ENCODE measurements around the gene NRG3.
A peak's percentile ranks its signal among the peaks of the same experiment; 100 is the strongest.
"Not testable (repeated sequence)": the region's sequence is repeated elsewhere in the genome, so short reads cannot be mapped to it uniquely, and the experiment has no call there.

Gene NRG3

DNA sequence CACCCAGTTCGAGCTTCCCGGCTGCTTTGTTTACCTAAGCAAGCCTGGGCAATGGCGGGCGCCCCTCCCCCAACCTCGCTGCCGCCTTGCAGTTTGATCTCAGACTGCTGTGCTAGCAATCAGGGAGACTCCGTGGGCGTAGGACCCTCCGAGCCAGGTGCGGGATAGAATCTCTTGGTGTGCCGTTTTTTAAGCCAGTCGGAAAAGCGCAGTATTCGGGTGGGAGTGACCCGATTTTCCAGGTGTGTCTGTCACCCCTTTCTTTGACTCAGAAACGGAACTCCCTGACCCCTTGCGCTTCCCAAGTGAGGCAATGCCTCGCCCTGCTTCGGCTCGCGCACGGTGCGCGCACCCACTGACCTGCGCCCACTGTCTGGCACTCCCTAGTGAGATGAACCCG is 474.6 kb downstream of the NRG3 start:
- H3K9me3 ChIP-seq (ENCODE audit: low read length); H3K36me3 ChIP-seq (ENCODE audit: insufficient read depth, low read length); H3K27me3 ChIP-seq (ENCODE audit: control insufficient read depth in 1 of 2, insufficient read depth in 2 of 2, low read length in 2 of 2); H3K4me3 ChIP-seq (ENCODE audit: low read depth in 1 of 2, low read length in 2 of 2); H3K4me1 ChIP-seq (ENCODE audit: insufficient read depth, low read length); H3K27ac ChIP-seq (ENCODE audit: low read depth, low read length); H3K9ac ChIP-seq (ENCODE audit: low read length): not testable (repeated sequence)

DNA sequence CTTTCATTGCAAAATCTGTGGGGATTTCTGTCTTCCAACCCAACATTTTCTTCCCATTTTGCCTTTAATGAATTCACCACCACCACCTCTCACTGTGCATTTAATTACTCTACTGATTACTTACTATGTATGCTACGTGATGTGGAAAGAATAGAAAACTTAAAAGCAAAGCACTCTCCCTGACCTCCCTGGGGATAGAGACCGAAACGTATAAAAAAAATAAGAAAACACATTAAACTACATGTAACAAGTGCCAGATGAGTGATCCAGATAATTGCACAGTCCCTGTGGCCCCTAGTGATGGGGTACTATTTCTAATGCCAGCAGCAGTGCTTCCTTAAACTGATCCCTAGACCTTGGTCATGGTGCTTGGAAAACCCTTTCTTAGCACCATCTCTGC is 478.4 kb downstream of the NRG3 start:
- Histone ChIP-seq H3K27me3 (ENCODE audit: control insufficient read depth in 1 of 2, insufficient read depth in 2 of 2, low read length in 2 of 2) (no peaks in the 10 kb centered on the region), H3K9ac (ENCODE audit: low read length) (no peak overlapping the region), H3K9me3 (ENCODE audit: low read length) (no peaks in the 10 kb centered on the region), H3K4me3 (ENCODE audit: low read depth in 1 of 2, low read length in 2 of 2) (no peak overlapping the region), H3K4me1 (ENCODE audit: insufficient read depth, low read length) (no peaks in the 10 kb centered on the region), H3K36me3 (ENCODE audit: insufficient read depth, low read length) (no peaks in the 10 kb centered on the region), H3K27ac (ENCODE audit: low read depth, low read length) (no peak overlapping the region)

DNA sequence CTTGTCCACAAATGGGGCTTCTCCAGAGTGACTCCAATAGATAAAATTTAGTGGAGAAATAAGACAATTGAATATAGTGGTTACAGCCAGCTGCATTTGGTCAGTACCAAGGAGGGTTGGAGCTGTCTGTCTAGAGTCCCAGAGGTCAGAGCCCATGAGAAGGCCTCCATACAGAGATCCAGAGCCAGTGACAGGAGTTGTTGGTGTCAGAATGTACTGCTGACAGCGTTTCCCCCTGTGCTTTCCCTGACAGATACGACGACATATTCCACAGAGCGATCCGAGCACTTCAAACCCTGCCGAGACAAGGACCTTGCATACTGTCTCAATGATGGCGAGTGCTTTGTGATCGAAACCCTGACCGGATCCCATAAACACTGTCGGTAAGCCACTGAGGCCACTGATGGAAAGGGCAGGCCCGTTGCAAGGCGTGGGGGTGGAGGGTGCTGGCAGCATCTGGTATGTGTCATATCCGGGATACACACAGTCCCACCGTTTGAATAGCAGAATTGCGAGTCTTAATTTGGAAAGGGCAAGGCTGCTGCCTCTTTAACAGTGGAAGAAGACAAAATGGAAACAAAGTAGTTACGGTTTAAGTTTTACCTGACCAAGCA is 483.6 kb downstream of the NRG3 start:
- Histone ChIP-seq H3K36me3 (ENCODE audit: insufficient read depth, low read length) (no peaks in the 10 kb centered on the region), H3K9me3 (ENCODE audit: low read length) (no peaks in the 10 kb centered on the region), H3K27me3 (ENCODE audit: control insufficient read depth in 1 of 2, insufficient read depth in 2 of 2, low read length in 2 of 2) (no peaks in the 10 kb centered on the region), H3K9ac (ENCODE audit: low read length) (no peak overlapping the region), H3K4me1 (ENCODE audit: insufficient read depth, low read length) (no peaks in the 10 kb centered on the region), H3K4me3 (ENCODE audit: low read depth in 1 of 2, low read length in 2 of 2) (peak overlapping the region in 1 of 2 donors; percentile 45), H3K27ac (ENCODE audit: low read depth, low read length) (no peak overlapping the region)

DNA sequence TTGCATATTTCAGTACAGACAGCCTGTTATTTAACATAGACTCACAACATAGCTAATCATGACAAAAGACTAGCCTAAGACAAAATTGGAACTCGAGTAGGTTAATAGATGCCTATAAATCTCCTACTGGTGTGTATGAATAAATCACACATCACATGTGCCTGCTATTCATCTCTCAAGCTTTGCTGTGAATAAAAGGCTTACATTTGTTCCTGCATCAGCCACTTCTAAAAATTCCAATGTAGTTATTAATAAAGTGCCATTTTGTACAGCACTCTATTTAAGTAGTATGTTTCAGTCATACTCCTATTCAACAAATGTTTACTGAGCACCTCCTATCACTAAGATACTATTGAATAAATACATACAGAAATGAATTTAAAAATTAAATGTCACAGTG is 486.3 kb downstream of the NRG3 start:
- Histone ChIP-seq H3K9ac (ENCODE audit: low read length) (no peak overlapping the region), H3K4me3 (ENCODE audit: low read depth in 1 of 2, low read length in 2 of 2) (no peak overlapping the region), H3K27me3 (ENCODE audit: control insufficient read depth in 1 of 2, insufficient read depth in 2 of 2, low read length in 2 of 2) (no peaks in the 10 kb centered on the region), H3K9me3 (ENCODE audit: low read length) (no peaks in the 10 kb centered on the region), H3K36me3 (ENCODE audit: insufficient read depth, low read length) (no peaks in the 10 kb centered on the region), H3K4me1 (ENCODE audit: insufficient read depth, low read length) (no peaks in the 10 kb centered on the region), H3K27ac (ENCODE audit: low read depth, low read length) (no peak overlapping the region)

DNA sequence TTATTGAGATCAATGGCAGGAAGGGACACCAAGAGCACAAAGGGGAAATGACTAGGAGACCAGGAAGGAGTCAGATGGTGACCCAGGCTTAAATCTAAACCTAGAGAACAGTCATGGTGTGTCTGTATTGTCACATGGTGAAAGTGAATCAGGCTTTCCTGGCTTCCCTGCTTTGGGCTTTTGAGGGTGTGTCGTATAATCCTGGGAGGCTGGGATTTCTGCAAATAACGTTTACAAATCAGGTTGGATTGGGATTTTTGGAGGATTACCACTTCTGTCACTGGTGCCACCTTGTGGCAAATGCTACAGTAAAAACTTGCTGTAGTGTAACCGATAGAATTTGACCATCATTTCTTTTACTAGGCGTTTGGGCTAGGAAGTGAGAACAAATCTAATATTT is 502.6 kb downstream of the NRG3 start:
- H3K9me3 ChIP-seq (ENCODE audit: low read length) = no peaks in the 10 kb centered on the region
- no peak overlapping the region for H3K9ac ChIP-seq (ENCODE audit: low read length)
- no peak overlapping the region for H3K27ac ChIP-seq (ENCODE audit: low read depth, low read length)
- no peak overlapping the region for H3K4me3 ChIP-seq (ENCODE audit: low read depth in 1 of 2, low read length in 2 of 2)
- no peaks in the 10 kb centered on the region for H3K4me1 ChIP-seq (ENCODE audit: insufficient read depth, low read length)
- no peaks in the 10 kb centered on the region for H3K27me3 ChIP-seq (ENCODE audit: control insufficient read depth in 1 of 2, insufficient read depth in 2 of 2, low read length in 2 of 2)
- H3K36me3 ChIP-seq (ENCODE audit: insufficient read depth, low read length) = no peaks in the 10 kb centered on the region

DNA sequence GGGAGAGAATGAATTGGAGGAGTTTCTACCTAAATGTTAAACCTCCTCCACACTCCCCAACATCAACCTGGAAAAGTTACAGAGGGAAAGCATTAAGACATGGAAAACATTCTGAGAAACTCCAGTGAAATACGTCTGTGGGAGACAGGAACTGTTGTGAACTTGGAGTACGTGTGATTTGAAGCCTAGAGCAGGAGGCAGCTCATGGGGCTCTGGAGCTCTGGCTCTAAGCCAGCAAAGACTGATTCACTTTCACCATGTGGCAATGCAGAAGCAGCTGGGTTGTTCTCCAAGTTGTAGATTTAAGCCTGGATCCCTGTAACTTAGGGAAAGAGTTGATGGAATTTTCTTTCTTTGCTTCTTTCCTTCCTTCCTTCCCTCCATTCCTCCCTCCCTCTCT is 503.2 kb downstream of the NRG3 start:
- Histone ChIP-seq H3K9ac (ENCODE audit: low read length) (no peak overlapping the region), H3K36me3 (ENCODE audit: insufficient read depth, low read length) (no peaks in the 10 kb centered on the region), H3K4me1 (ENCODE audit: insufficient read depth, low read length) (no peaks in the 10 kb centered on the region), H3K27ac (ENCODE audit: low read depth, low read length) (no peak overlapping the region), H3K4me3 (ENCODE audit: low read depth in 1 of 2, low read length in 2 of 2) (no peak overlapping the region), H3K9me3 (ENCODE audit: low read length) (no peaks in the 10 kb centered on the region), H3K27me3 (ENCODE audit: control insufficient read depth in 1 of 2, insufficient read depth in 2 of 2, low read length in 2 of 2) (no peaks in the 10 kb centered on the region)

DNA sequence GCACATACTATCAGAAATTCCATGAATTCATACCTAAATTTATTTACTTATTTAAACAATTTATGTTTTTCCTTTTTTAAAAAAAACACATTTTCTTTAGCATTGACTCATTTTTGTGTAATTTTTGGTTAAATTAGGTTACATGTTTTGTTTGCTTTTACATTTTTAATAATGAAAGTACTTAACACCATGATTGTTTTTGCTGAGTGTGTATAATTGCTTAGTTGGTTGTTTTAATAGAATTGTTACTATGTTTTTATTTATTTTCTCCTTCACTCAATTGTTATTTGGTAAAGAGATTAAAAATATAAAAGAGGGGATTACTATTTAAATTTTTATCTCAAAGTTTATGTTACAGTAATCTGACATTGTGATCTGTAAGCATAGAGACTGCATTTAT is 508.4 kb downstream of the NRG3 start:
- no peak overlapping the region for H3K4me3 ChIP-seq (ENCODE audit: low read depth in 1 of 2, low read length in 2 of 2)
- H3K9me3 ChIP-seq (ENCODE audit: low read length) = no peaks in the 10 kb centered on the region
- no peak overlapping the region for H3K27ac ChIP-seq (ENCODE audit: low read depth, low read length)

DNA sequence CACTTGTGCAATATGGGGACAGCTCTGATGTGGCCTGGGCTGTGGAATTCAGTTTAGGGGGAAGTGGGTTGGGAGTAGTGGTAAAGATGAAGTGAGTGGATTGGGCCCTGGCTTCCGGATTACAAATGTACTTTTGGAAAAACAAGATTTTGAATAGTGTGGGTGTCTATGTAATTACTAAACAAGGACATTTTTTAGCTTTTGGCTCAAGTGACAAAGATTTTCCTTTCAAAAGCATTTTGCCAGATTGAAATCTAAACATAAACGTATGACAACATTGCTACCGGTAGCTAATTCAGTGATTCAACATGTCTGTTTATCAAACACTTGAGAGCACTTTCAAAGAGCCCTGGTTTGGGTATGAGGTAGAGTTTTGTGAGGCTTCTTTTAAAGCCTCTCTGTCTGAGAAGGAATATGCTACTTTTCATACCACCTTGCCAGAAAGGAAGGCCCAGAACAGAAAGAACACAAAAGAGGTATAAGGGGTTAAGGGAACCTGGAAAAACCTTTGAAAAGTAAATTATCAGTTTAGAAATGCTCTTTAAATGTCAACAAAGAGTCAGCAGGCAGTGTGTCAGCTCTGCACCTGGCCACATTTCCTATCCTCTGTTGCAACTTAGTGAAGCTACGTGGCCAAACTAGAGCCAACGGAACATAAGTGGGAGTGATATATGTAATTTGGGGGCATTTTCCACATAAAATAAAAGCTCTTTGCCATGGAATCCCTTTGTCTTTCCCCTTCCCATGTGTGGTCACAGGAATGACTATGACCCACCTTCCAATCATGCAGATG is 516.1 kb downstream of the NRG3 start:
- Histone ChIP-seq H3K9ac (ENCODE audit: low read length) (no peak overlapping the region), H3K4me3 (ENCODE audit: low read depth in 1 of 2, low read length in 2 of 2) (no peak overlapping the region), H3K36me3 (ENCODE audit: insufficient read depth, low read length) (no peaks in the 10 kb centered on the region), H3K9me3 (ENCODE audit: low read length) (no peaks in the 10 kb centered on the region), H3K27me3 (ENCODE audit: control insufficient read depth in 1 of 2, insufficient read depth in 2 of 2, low read length in 2 of 2) (no peaks in the 10 kb centered on the region), H3K27ac (ENCODE audit: low read depth, low read length) (no peak overlapping the region), H3K4me1 (ENCODE audit: insufficient read depth, low read length) (no peaks in the 10 kb centered on the region)

More for the DNA sequence above, 508.4 kb downstream of the NRG3 start:
- Histone ChIP-seq H3K27me3 (ENCODE audit: control insufficient read depth in 1 of 2, insufficient read depth in 2 of 2, low read length in 2 of 2) (no peaks in the 10 kb centered on the region), H3K36me3 (ENCODE audit: insufficient read depth, low read length) (no peaks in the 10 kb centered on the region), H3K4me1 (ENCODE audit: insufficient read depth, low read length) (no peaks in the 10 kb centered on the region), H3K9ac (ENCODE audit: low read length) (no peak overlapping the region)

DNA sequence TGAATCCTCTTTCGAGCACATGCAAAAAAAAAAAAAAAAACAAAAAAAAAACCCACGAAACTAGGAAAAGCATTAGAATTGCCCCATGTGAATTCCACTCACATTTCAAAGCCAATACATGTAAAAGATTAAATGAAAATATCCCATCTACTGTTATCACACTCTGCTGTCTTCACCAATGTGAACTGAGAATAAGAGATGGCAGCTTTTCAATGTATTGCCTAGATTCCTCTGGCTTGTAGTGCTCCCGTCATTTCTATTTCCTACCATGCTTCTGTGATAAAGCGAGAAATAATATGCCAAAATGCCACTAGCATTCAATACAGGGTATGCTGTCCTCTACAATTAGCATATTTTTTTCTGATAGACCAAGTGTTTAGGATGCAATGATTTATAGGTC is 517.0 kb downstream of the NRG3 start:
- no peaks in the 10 kb centered on the region for H3K4me1 ChIP-seq (ENCODE audit: insufficient read depth, low read length)
- H3K27ac ChIP-seq (ENCODE audit: low read depth, low read length) = no peak overlapping the region
- no peak overlapping the region for H3K4me3 ChIP-seq (ENCODE audit: low read depth in 1 of 2, low read length in 2 of 2)
- no peaks in the 10 kb centered on the region for H3K9me3 ChIP-seq (ENCODE audit: low read length)
- no peak overlapping the region for H3K9ac ChIP-seq (ENCODE audit: low read length)
- H3K36me3 ChIP-seq (ENCODE audit: insufficient read depth, low read length) = no peaks in the 10 kb centered on the region
- no peaks in the 10 kb centered on the region for H3K27me3 ChIP-seq (ENCODE audit: control insufficient read depth in 1 of 2, insufficient read depth in 2 of 2, low read length in 2 of 2)

DNA sequence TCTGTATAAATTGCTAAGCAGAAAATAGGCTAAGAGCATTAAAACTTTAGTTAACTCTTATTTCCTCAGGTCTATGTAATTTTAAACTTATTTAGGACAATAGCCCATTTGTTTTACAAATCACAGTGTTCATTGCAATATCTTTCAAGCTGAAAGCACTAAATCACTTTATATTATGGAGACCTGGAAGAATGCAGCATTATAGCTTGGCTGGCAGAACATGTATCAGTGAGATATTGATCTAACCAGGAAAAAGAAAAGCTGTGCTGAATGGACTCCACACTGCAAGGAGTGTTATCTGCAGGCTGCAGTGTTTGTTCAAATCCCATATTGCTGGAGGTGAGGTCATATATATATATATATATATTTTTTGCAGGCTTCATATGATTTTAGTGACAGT is 517.5 kb downstream of the NRG3 start:
- Histone ChIP-seq H3K4me1 (ENCODE audit: insufficient read depth, low read length) (no peaks in the 10 kb centered on the region), H3K9ac (ENCODE audit: low read length) (no peak overlapping the region), H3K9me3 (ENCODE audit: low read length) (no peaks in the 10 kb centered on the region), H3K36me3 (ENCODE audit: insufficient read depth, low read length) (no peaks in the 10 kb centered on the region), H3K4me3 (ENCODE audit: low read depth in 1 of 2, low read length in 2 of 2) (no peak overlapping the region), H3K27me3 (ENCODE audit: control insufficient read depth in 1 of 2, insufficient read depth in 2 of 2, low read length in 2 of 2) (no peaks in the 10 kb centered on the region), H3K27ac (ENCODE audit: low read depth, low read length) (no peak overlapping the region)

DNA sequence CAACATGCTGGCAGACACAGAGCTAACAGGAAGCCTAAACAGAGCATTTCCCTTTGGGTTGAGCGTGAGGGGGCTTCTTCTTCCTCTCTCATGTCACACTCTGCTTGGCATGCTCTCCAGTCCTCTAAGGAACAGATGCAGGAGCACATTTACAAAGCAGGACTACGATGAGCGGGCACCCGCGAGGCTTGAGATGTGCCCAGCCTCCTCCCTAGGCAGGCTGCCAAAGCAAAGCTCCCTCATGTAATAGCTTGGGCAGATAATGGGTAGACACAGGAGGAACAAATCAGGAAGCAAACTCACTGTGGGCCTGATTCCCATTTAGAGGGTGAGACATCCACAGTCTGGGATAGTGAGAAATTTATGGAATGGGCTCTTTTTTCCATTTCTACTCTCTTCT is 519.1 kb downstream of the NRG3 start:
- H3K27ac ChIP-seq (ENCODE audit: low read depth, low read length) = no peak overlapping the region
- no peak overlapping the region for H3K4me3 ChIP-seq (ENCODE audit: low read depth in 1 of 2, low read length in 2 of 2)
- no peaks in the 10 kb centered on the region for H3K36me3 ChIP-seq (ENCODE audit: insufficient read depth, low read length)
- no peaks in the 10 kb centered on the region for H3K4me1 ChIP-seq (ENCODE audit: insufficient read depth, low read length)
- H3K9me3 ChIP-seq (ENCODE audit: low read length) = no peaks in the 10 kb centered on the region
- no peak overlapping the region for H3K9ac ChIP-seq (ENCODE audit: low read length)
- H3K27me3 ChIP-seq (ENCODE audit: control insufficient read depth in 1 of 2, insufficient read depth in 2 of 2, low read length in 2 of 2) = no peaks in the 10 kb centered on the region

DNA sequence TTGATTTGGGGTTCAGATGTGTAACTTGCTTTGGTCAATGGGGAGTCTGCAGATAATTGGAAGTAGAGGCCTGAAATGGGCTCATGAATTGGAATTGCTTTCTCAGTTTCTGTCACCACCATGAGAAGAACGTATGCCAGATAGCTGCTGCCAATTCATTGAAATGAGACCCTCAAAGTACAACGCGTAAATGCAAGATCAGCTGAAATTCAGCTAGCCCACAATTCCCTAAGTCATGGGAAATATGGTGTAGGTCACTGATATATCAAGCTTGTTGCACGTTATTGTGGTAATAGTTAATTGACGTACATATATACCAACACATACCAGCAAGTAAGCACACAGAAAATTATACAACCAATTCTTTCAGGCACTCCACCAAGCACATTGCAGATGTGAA is 520.0 kb downstream of the NRG3 start:
- no peak overlapping the region for H3K27ac ChIP-seq (ENCODE audit: low read depth, low read length)
- no peaks in the 10 kb centered on the region for H3K27me3 ChIP-seq (ENCODE audit: control insufficient read depth in 1 of 2, insufficient read depth in 2 of 2, low read length in 2 of 2)
- H3K9me3 ChIP-seq (ENCODE audit: low read length) = no peaks in the 10 kb centered on the region
- no peak overlapping the region for H3K9ac ChIP-seq (ENCODE audit: low read length)
- H3K36me3 ChIP-seq (ENCODE audit: insufficient read depth, low read length) = no peaks in the 10 kb centered on the region
- no peak overlapping the region for H3K4me3 ChIP-seq (ENCODE audit: low read depth in 1 of 2, low read length in 2 of 2)
- no peaks in the 10 kb centered on the region for H3K4me1 ChIP-seq (ENCODE audit: insufficient read depth, low read length)
